ENCODE measurements around the gene MTTP. TPM values are rescaled to one million over a fixed set of nuclear protein-coding genes. Genes with fewer than 3 reads are reported as not detected.
A peak's percentile ranks its signal among the peaks of the same experiment; 100 is the strongest.

Gene MTTP
- total RNA-seq, 1 donor from 2014 or later: 2.0 TPM

DNA sequence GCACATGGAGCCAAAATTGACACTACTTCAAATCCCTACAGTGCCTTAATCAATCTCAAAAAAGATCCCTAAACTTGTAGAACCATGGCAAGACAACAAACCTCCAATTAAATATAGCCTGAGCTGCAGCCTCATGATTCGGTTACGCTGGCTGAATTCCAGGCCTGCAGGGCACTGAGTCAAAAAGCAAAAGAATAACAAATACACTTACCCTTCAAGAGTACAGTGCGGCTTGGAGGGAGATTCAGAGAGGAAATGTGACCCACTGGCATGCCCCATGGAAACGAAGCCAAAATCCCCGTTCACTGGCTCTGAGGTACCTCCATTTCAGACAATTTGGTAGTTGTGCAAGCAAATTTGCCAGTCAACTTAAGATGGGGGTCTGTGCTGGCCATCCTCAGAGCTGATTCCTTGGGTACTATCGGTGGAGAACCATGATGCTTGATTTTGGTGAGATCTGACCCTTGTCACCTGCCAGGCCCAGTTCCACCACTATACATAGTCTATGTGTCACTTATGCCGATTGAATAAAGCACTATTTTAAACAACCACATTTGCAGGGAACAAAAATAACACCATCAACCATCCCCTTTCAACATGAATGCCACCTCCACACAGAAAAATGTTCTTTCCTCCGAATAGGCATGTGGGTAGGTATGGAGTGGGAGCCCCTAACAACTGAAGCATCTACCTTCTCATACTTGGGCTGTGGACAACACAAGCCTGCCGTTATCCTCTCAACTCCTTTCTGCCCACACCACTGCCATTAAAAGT is 80.9 kb downstream of the MTTP start:
- intact Hi-C loops (cut with micrococcal nuclease): no loop called here
- DNase-seq: peak; percentile 63
- peak; percentile 82 for ATAC-seq

DNA sequence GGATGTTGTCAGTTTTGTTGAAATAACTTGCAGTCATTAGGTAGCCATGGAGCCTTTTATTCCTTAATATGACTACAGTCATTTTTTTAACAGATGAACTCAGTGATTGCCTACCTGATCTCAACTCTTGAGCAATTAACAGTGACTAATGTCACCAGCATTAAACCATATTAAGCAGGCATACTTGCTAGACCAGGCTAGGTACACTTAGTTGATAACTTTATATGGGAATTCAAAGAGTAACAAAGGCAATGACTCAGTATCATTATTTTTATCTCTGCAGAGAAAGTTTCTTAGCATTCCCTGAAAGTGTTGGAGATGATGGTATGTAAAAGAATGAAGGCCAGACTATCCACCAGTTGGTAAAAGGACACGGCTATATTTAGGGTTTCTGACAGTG is 83.2 kb downstream of the MTTP start, which contains the start of gene C4orf54:
C4orf54 (minus strand) TSS at position 31 of the 400 bp plus-strand sequence. CDS start 3,180 bp downstream, outside the sequence.
- ATAC-seq: no peak
- intact Hi-C loops (cut with micrococcal nuclease): no loop called here
- DNase-seq: no peak

DNA sequence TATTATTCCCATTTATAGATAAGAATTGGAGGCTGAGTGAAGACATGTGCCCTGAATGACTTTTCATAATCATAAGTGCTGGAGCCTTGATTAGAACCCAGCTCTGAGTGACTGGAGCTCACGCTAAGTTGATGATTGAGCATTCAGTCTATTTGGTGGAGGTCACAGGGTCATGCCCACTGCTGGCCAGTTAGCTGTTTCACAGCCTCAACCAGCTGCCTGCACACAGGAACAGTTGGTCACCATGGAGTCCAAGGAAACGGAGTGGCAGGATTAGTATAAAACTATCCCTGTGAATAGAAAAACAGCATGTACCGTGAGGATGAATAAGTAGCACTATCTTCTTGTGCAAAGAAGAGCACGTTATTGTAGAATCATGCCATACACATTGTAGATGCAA is 84.0 kb downstream of the MTTP start:
- no peak for ATAC-seq
- no peak for DNase-seq
- intact Hi-C loops (cut with micrococcal nuclease): no loop called here

DNA sequence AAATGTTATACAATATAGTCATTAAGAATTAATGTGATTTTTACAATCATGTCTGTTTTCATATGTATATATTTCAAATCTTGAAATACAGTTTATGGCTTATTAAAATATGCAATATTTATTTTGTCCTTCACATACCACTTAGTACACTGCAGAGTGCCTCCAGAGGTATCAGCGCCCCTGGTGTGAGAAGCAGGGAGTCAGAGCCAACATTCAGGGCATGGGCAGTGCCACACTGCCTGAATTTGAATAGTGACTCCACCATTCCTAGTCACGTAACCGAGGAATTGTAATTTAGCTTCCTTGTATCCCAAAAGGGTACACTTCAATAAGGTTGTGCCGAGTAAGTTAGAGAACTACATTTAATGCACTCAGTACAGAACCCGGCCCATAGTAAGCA is 87.3 kb downstream of the MTTP start:
- ATAC-seq (peak; percentile 85), DNase-seq (peak; percentile 37)
- intact Hi-C loops (cut with micrococcal nuclease): no loop called here

DNA sequence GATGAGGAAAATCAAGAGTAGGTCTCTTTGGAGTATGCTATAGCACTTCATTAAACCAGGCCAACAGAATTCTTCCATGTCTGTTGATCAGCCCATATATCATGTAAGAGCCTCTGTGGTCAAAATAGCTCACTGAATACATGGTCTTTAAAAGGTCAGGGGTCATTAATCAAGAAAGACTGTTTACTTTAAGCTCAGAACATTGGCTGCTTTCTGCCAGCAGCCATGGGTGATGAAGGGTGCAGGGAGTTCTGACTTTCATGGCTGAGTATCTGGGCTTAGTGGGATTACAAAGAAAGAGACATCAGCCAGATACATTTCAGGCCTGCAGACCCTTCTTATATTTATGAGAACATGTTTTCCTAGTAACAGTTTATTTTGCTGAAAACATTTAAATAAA is 90.1 kb downstream of the MTTP start:
- DNase-seq (no peak), ATAC-seq (no peak)
- intact Hi-C loops (cut with micrococcal nuclease): no loop called here

DNA sequence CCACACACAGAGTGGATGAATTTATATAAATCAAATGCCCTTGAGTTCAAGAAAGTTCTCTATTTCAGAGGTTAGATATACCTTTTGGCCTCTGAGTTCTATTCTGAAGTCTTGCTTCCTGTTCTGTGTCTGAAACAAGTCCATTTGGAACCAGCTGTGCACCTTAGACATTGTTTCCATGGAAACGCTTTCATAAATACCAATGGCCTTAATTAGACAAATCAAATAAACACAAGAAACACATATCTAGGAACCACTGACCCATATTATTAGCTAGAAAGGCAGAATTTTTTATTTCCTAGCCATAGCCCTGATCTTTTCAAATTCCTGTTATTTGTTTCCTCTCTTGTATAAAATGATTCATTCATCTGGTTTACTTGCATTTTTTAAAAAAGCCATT is 91.4 kb downstream of the MTTP start:
- ATAC-seq: no peak
- no peak for DNase-seq
- intact Hi-C loops (cut with micrococcal nuclease): no loop called here

DNA sequence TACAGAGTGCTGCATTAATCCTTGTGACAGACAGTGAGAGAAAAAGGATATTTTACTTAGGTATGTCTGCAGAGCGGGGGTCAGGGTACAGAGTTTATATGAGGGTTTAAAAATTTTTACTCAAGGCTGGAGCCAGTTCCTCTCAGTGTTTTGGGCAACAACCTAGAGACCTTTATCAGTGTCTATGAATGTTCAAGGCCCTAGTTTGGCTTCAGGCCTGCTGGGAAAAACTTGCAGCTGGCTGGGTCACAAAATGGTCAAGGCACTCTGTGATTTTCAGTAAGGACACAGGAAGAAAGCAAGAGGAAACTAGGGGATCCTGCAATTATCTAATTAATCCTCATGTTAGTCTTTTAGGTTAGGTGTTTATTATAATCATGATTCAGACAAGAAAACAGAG is 93.8 kb downstream of the MTTP start:
- peak; percentile 62 for ATAC-seq
- intact Hi-C loops (cut with micrococcal nuclease): no loop called here
- no peak for DNase-seq

DNA sequence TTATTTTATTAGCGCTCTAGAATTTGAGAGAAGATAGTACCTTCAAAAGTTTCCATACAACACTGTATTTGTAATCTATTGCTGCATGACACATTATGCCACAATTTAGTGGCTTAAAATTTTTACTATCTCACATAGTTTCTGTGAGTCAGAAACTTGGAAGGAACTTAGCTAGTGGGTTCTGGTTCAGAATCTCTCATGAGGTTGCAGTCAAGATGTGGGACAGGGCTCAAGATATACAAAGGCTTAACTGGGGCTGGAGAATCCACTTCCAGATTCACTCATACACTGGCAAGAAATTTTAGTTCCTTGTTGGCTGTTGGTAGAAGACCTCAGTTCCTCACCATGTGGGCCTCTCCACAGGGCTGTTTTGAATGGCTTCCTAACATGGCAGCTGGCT is 94.5 kb downstream of the MTTP start:
- no peak for DNase-seq
- peak; percentile 45 for ATAC-seq
- intact Hi-C loops (cut with micrococcal nuclease): no loop called here

DNA sequence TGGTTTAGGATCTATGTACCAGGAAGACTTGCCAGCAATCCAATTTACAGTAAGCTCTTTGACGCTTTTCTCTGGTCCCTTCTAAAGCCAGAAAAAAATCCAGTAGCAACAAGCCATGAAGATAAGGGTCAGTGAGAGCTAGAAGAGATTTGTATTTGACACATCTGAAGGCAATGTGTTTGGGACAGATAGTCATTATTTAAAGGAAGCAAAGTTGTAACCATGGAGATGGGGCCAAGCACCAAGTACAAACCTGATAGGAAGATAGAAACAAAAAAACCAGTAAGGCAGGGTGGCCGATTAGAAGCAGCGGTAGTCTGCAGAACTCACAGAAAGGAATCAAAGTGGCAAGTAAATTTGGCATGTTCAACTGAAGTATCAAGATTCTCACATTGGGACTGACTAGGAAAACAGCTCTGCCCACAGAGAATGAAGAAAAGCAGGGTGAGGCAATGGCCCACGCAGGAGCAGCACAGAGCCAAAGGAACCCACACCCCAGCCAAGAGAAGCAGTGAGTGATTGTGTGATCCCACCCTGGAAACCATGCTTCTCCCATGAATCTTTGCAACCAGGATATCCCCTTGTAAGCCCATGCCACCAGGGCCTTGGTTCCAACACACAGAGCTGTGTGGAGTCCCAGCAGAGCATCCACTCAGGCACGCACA is 95.9 kb downstream of the MTTP start:
- peak; percentile 39 for ATAC-seq
- intact Hi-C loops (cut with micrococcal nuclease): no loop called here
- no peak for DNase-seq

Other genes with a start within 250 kb of the MTTP start
- gene ADH1C, start 222.1 kb upstream of the MTTP start, total RNA-seq: 7.6 TPM
- gene ADH7, start 139.5 kb upstream of the MTTP start, total RNA-seq: not detected
- not detected for gene C4orf17, start 63.8 kb upstream of the MTTP start, total RNA-seq
- 4.6 TPM for gene TRMT10A, start 10.8 kb upstream of the MTTP start, total RNA-seq
- 0.77 TPM for gene C4orf54, start 83.0 kb downstream of the MTTP start, total RNA-seq
- gene DAPP1, start 242.0 kb downstream of the MTTP start, total RNA-seq: 0.42 TPM

Data from left ventricle myocardium superior (tissue), 1 donor.